AG09309 (cell line): ENCODE data around the gene CASP4.

Experiments
- DNase-seq: peaks from one replicate; pipeline ENCODE4 v3.0.0-alpha.2; 2010; ENCODE audit warnings: low read depth
- H3K4me3 ChIP-seq: 2 replicates; pipeline ENCODE4 v1.5.1; 2011; ENCODE audit warnings: mild to moderate bottlenecking, low read depth, low read length, moderate library complexity; ENCODE audit not compliant: control insufficient read depth
- TF ChIP-seq, protein P1 (sequence below): IDR thresholded peaks from 2 replicates; pipeline ENCODE4 v1.5.1; 2011; ENCODE audit warnings: mild to moderate bottlenecking, low read depth, low read length, inconsistent platforms; ENCODE audit not compliant: insufficient read depth, control insufficient read depth; ENCODE audit errors: missing control alignments

Gene CASP4

DNA sequence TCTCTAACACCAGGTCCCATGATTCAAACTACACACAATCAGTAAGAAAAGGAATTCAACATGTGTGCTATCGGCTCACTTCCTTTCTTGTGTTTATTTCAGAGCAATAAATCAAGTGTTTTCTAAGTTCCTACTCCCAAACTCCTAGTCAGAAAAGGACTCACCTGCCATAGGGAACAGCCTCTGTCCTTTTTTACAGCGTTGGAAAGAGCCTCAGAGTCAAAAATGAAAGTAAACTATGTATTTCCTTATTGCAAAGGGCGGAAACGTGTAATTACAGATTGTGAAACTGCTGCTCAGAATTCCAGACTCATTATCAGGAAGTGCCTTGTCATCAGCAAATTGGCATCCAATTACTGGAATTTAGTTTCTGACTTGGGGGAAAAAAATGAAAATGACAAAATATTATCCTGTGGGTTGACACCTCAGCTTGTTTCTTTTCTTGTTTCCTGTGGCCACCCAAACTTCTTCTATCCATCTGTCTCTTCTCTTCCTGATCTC is at the start of gene CASP4:
Gene CASP4, minus strand, starts transcription at position 220 of the 501 bp plus-strand sequence. Its CDS starts 49 bp downstream, at position 171.
- peak within 1 kb of the TSS; percentile 56 for H3K4me3 ChIP-seq
- DNase-seq: peak; percentile 48
- TF ChIP-seq, protein P1, sequence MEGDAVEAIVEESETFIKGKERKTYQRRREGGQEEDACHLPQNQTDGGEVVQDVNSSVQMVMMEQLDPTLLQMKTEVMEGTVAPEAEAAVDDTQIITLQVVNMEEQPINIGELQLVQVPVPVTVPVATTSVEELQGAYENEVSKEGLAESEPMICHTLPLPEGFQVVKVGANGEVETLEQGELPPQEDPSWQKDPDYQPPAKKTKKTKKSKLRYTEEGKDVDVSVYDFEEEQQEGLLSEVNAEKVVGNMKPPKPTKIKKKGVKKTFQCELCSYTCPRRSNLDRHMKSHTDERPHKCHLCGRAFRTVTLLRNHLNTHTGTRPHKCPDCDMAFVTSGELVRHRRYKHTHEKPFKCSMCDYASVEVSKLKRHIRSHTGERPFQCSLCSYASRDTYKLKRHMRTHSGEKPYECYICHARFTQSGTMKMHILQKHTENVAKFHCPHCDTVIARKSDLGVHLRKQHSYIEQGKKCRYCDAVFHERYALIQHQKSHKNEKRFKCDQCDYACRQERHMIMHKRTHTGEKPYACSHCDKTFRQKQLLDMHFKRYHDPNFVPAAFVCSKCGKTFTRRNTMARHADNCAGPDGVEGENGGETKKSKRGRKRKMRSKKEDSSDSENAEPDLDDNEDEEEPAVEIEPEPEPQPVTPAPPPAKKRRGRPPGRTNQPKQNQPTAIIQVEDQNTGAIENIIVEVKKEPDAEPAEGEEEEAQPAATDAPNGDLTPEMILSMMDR: no peak

DNA sequence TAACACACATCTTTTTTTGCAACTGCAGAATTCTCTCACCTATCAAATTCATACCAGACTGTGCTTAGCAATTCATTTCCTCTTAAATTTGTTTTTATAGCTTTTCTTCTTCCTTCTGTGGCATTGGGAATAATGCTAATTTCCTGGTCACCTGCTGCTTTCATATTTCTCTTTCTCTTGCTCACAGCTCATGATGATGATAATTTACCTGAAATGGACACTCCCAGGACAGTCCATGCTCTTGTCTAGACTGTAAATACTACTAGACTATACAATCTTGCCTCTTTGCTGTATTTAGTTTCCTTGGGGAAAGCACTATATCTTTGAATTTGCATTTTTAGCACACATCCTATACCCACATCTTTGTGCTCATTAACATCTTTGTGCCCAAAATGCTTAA is 39.1 kb upstream of the CASP4 start:
- TF ChIP-seq, protein P1: no peak
- H3K4me3 ChIP-seq: no peak overlapping the region
- DNase-seq: no peak

DNA sequence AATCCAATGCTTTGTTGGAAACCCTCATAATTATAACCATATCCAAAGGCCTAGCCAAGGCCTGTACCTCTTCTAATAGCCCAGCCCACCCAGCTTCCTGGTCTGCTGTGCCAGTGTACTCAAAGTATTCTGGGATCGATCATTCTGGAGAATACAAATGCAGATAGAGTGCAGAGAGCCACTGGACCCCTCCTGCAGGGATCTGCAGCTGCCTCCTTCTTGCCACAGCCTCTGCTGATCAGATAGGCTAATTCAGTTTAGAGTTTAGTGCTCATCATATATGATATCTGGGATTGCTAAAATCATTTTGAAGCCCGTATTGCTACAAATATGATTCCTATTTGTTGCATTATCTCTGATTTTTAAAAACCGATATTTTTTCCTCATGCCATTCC is 37.1 kb upstream of the CASP4 start:
- H3K4me3 ChIP-seq: no peak overlapping the region
- TF ChIP-seq, protein P1: no peak
- DNase-seq: no peak

DNA sequence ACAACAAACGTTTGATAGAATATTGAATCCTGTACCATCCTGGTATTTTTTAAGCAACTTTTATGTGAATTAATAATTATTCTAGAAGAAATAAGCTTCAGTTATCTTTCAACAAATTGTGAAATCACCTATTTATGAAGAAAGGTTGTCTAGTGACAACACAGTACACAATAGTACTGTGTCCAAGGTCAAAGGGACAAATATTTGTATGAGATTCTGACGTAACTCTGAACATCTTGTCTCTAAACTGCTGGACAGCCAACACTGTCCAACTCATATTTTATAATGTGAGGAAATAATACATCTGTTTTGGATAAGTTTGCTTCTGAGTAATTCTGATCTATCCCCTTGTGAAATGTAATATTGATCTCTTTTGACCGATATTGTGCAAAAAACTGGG is 35.6 kb upstream of the CASP4 start:
- DNase-seq: no peak
- TF ChIP-seq, protein P1: no peak
- H3K4me3 ChIP-seq: no peak overlapping the region

DNA sequence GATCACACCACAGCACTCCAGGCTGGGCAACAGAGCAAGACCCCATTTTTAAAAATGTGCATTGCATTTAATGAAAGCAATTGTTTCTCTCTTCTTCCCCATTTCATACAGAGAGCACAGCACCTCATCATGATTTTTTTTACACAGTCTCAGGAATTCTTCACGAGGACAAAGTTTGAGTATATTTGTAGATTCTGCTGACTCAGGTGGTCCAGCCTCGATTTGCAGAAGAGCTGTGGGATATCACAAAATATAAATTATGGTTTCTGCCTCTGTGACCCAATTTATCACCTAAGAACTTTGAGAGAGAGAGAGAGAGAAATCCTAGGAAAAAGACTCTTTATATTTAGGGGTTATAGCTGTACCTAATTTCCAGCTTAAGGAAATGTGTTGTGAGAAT is 34.8 kb upstream of the CASP4 start:
- DNase-seq: no peak
- H3K4me3 ChIP-seq: no peak overlapping the region
- TF ChIP-seq, protein P1: no peak

DNA sequence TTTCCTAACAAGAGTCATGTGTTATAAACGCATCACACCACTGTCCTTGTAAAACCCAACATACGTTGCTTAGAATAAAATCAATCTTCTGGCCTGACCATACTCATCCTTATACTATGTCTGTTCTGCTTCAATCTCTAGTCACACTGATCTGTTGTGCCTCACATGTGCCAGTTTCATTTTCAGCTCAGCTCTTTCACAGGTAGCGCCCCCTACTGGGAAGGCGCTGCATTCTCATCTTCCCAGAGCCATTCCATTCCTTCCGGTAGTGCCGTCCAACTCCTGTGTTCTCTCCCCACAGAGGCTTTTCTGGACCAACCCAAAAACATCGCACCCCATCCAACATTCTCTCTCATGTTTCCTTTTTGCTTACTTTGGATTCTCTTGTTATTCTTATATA is 32.4 kb upstream of the CASP4 start:
- H3K4me3 ChIP-seq: no peak overlapping the region
- DNase-seq: no peak
- TF ChIP-seq, protein P1: peak; percentile 45

DNA sequence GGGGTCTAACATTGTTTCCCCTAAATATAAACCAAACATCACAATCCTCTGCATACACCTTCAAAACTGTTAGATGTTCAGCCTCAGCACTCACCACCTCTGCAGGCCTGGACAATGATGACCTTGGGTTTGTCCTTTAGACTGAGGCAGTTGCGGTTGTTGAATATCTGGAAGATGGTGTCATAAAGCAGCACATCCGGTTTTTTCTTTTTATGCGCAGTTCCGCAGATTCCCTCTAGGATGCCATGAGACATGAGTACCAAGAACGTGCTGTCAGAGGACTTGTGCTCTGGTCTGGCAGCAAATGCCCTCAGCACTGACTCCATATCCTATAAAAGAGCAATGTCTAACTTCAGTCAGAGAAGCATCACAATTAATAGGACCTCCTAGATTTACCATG is 31.8 kb upstream of the CASP4 start:
- DNase-seq: no peak
- TF ChIP-seq, protein P1: peak; percentile 8
- H3K4me3 ChIP-seq: no peak overlapping the region
